SU-DHL-6 (cell line): Measurements from ENCODE around the gene MED14.

ENCODE experiments used
- H2AFZ ChIP-seq: fragments of 200-600 bp; sonication (generic); 2 replicates; pipeline ENCODE4 v1.6.1; 2014; ENCODE audit warnings: low read depth, mild to moderate bottlenecking, moderate library complexity, mixed read lengths, antibody characterized with exemption, low read length; ENCODE audit not compliant: severe bottlenecking
- H3F3A ChIP-seq: fragments of 200-600 bp; shearing (Covaris generic); 2 replicates; pipeline ENCODE4 v1.6.0; 2016; ENCODE audit warnings: antibody characterized with exemption, mild to moderate bottlenecking; ENCODE audit not compliant: insufficient read depth
- H3K27ac ChIP-seq: fragments of 200-600 bp; sonication (generic); 2 replicates; pipeline ENCODE4 v1.5.1; 2016; ENCODE audit warnings: low read depth, mild to moderate bottlenecking, low read length, moderate library complexity, mixed read lengths
- H3K27me3 ChIP-seq: fragments of 200-600 bp; sonication (generic), shearing (Covaris generic); 2 replicates; pipeline ENCODE4 v1.6.0; 2014; ENCODE audit warnings: mild to moderate bottlenecking, low read length
- H3K36me3 ChIP-seq: fragments of 200-600 bp; sonication (generic); 2 replicates; pipeline ENCODE4 v1.6.1; 2014; ENCODE audit warnings: mild to moderate bottlenecking, low read length, mixed read lengths
- H3K4me2 ChIP-seq: fragments of 300-600, 200-600 bp; shearing (Covaris generic), sonication (generic); 2 replicates; pipeline ENCODE4 v1.6.0; 2014; ENCODE audit warnings: low read length, low read depth, mild to moderate bottlenecking; ENCODE audit not compliant: poor library complexity, severe bottlenecking
- H3K4me3 ChIP-seq: fragments of 200-600 bp; sonication (generic); 2 replicates; pipeline ENCODE4 v1.5.1; 2014; ENCODE audit warnings: antibody characterized with exemption, low read length, mild to moderate bottlenecking, mixed read lengths; ENCODE audit not compliant: insufficient read depth, poor library complexity, severe bottlenecking
- H3K79me2 ChIP-seq: fragments of 200-600 bp; sonication (generic); 2 replicates; pipeline ENCODE4 v1.6.1; 2014; ENCODE audit warnings: mild to moderate bottlenecking, low read length, moderate library complexity; ENCODE audit not compliant: insufficient read depth
- H3K9ac ChIP-seq: fragments of 200-600 bp; sonication (generic); 2 replicates; pipeline ENCODE4 v1.7.0; 2014; ENCODE audit warnings: mild to moderate bottlenecking, low read length
- H3K9me2 ChIP-seq: fragments of 200-600 bp; sonication (generic); replicated peaks from 2 replicates; pipeline ENCODE4 v1.6.1; 2014; ENCODE audit warnings: low read length; ENCODE audit not compliant: insufficient read depth
- H3K9me3 ChIP-seq: fragments of 200-600 bp; sonication (generic); 2 replicates; pipeline ENCODE4 v1.6.1; 2014; ENCODE audit warnings: low read length, mixed read lengths; ENCODE audit not compliant: insufficient read depth
- H4K20me1 ChIP-seq: fragments of 200-600 bp; sonication (generic); 2 replicates; pipeline ENCODE4 v1.6.1; 2014; ENCODE audit warnings: low read depth, mild to moderate bottlenecking, antibody characterized with exemption, low read length, moderate library complexity, mixed read lengths
- EZH2phosphoT487 ChIP-seq: fragments of 200-600 bp; sonication (generic), shearing (Covaris generic); conservative IDR thresholded peaks from 2 replicates; pipeline ENCODE4 v1.6.1; 2018; ENCODE audit warnings: mild to moderate bottlenecking, antibody characterized with exemption, low read length, moderate library complexity, mixed read lengths
- TF ChIP-seq, protein P1 (sequence below): fragments of 200-600 bp; sonication (generic); IDR thresholded peaks from one replicate; pipeline ENCODE4 v1.5.1; 2017; ENCODE audit warnings: antibody characterized with exemption, mild to moderate bottlenecking, low read length, moderate library complexity; ENCODE audit not compliant: insufficient read depth, poor library complexity, severe bottlenecking

MED14 gene

DNA sequence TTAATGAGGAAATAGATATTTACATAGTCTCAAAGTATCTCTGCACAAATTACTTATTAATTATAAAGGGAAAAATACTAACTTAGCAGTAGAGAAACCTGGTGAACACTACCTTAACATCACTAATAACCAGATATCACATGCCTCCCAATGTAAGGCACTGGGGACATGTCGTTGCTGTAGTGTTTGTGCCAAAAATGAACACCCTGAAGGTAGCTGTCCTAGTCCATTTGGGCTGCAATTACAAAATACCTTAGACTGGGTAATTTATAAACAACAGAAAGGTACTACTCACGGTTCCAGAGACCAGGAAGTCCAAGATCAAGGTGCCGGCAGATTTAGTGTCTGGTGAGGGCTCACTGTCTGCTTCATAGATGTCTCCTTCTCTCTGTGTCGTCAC is 122.8 kb downstream of the MED14 start:
- H3K9me3 ChIP-seq: no peaks in the 10 kb centered on the region
- H3K9ac ChIP-seq: no peak overlapping the region
- no peak overlapping the region for H3K4me3 ChIP-seq
- H3F3A ChIP-seq: no peaks in the 10 kb centered on the region
- H3K4me2 ChIP-seq: no peak overlapping the region
- no peaks in the 10 kb centered on the region for H4K20me1 ChIP-seq
- no peaks in the 10 kb centered on the region for H3K79me2 ChIP-seq
- H3K27me3 ChIP-seq: no peaks in the 10 kb centered on the region
- no peaks in the 10 kb centered on the region for H3K36me3 ChIP-seq
- TF ChIP-seq EZH2phosphoT487: no peak
- TF ChIP-seq, protein P1, sequence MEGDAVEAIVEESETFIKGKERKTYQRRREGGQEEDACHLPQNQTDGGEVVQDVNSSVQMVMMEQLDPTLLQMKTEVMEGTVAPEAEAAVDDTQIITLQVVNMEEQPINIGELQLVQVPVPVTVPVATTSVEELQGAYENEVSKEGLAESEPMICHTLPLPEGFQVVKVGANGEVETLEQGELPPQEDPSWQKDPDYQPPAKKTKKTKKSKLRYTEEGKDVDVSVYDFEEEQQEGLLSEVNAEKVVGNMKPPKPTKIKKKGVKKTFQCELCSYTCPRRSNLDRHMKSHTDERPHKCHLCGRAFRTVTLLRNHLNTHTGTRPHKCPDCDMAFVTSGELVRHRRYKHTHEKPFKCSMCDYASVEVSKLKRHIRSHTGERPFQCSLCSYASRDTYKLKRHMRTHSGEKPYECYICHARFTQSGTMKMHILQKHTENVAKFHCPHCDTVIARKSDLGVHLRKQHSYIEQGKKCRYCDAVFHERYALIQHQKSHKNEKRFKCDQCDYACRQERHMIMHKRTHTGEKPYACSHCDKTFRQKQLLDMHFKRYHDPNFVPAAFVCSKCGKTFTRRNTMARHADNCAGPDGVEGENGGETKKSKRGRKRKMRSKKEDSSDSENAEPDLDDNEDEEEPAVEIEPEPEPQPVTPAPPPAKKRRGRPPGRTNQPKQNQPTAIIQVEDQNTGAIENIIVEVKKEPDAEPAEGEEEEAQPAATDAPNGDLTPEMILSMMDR: no peak
- no peak overlapping the region for H2AFZ ChIP-seq
- no peaks in the 10 kb centered on the region for H3K9me2 ChIP-seq
- no peak overlapping the region for H3K27ac ChIP-seq

- Histone ChIP-seq H3K9ac (no peak overlapping the region), H3K36me3 (no peaks in the 10 kb centered on the region), H4K20me1 (no peaks in the 10 kb centered on the region), H3K4me2 (no peak overlapping the region), H2AFZ (no peak overlapping the region), H3K9me2 (no peaks in the 10 kb centered on the region), H3K27me3 (no peaks in the 10 kb centered on the region), H3K9me3 (no peaks in the 10 kb centered on the region), H3F3A (no peaks in the 10 kb centered on the region), H3K4me3 (no peak overlapping the region), H3K79me2 (no peaks in the 10 kb centered on the region), H3K27ac (no peak overlapping the region)
- no peak for TF ChIP-seq EZH2phosphoT487
Measured at GRCh38 chrX:40607381-40607780, 128.0 kb downstream of the MED14 start.

GRCh38 chrX:40603446-40603845 is 131.9 kb downstream of the MED14 start:
- H3K9me2 ChIP-seq: no peaks in the 10 kb centered on the region
- H3K4me3 ChIP-seq: no peak overlapping the region
- no peak overlapping the region for H3K9ac ChIP-seq
- no peaks in the 10 kb centered on the region for H3K79me2 ChIP-seq
- no peak overlapping the region for H2AFZ ChIP-seq
- H3K36me3 ChIP-seq: no peaks in the 10 kb centered on the region
- no peak overlapping the region for H3K27ac ChIP-seq
- TF ChIP-seq, protein P1: no peak
- no peak for TF ChIP-seq EZH2phosphoT487
- H3K9me3 ChIP-seq: no peaks in the 10 kb centered on the region
- H3F3A ChIP-seq: no peaks in the 10 kb centered on the region
- no peak overlapping the region for H3K4me2 ChIP-seq
- no peaks in the 10 kb centered on the region for H4K20me1 ChIP-seq
- H3K27me3 ChIP-seq: no peaks in the 10 kb centered on the region
